Measurements from ENCODE around the gene HS3ST3A1. TPM values are rescaled to one million over a fixed set of nuclear protein-coding genes. Genes with fewer than 3 reads are reported as not detected.

HS3ST3A1 gene
- total and polyA plus RNA-seq, 4 donors, result 0.18 to 8.0 (median 5.6) TPM

DNA sequence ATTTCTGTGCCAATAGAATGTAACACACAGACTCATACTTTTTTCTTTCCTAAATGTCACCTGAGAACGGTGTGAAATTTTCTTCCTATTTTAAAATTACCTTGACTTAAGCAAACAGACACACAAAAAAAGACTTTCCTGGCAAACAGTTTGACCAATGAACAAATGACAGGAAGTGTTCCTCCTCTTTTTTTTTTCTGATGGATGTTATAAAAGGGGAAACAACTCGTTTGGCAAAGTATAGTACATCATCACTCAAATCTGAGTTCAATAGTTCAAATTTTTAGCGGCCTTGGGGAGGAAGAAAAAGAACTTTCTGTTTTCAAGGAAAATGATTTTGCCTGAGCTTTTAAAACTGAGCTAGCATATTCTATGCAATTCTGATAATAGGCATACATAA lies 19.8 kb downstream of the HS3ST3A1 start:
- Histone ChIP-seq H3K27me3 (ENCODE audit: control insufficient read depth in 3 of 3, insufficient read depth in 3 of 3, low read length in 2 of 3) (no peaks in the 10 kb centered on the region), H3K4me3 (no peak overlapping the region), H3K27ac (ENCODE audit: low read depth in 1 of 2, low read length in 1 of 2) (no peak overlapping the region), H3K4me1 (ENCODE audit: control insufficient read depth in 5 of 5, insufficient read depth in 5 of 5, low read length in 5 of 5) (peaks cover 0 to 26% (median 0%) of the 10 kb centered on the region in 5 donors), H3K9ac (ENCODE audit: insufficient read depth in 1 of 2, low read length in 2 of 2) (no peak overlapping the region), H3K36me3 (ENCODE audit: control insufficient read depth in 4 of 4, insufficient read depth in 4 of 4, low read length in 4 of 4) (no peaks in the 10 kb centered on the region), H3K9me3 (ENCODE audit: control insufficient read depth in 4 of 4, insufficient read depth in 3 of 4, low read length in 3 of 4) (no peaks in the 10 kb centered on the region)
- TF ChIP-seq, protein P1, sequence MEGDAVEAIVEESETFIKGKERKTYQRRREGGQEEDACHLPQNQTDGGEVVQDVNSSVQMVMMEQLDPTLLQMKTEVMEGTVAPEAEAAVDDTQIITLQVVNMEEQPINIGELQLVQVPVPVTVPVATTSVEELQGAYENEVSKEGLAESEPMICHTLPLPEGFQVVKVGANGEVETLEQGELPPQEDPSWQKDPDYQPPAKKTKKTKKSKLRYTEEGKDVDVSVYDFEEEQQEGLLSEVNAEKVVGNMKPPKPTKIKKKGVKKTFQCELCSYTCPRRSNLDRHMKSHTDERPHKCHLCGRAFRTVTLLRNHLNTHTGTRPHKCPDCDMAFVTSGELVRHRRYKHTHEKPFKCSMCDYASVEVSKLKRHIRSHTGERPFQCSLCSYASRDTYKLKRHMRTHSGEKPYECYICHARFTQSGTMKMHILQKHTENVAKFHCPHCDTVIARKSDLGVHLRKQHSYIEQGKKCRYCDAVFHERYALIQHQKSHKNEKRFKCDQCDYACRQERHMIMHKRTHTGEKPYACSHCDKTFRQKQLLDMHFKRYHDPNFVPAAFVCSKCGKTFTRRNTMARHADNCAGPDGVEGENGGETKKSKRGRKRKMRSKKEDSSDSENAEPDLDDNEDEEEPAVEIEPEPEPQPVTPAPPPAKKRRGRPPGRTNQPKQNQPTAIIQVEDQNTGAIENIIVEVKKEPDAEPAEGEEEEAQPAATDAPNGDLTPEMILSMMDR (IDR thresholded peaks at IDR 0.05; ENCODE audit: control extremely low read depth, extremely low read depth), result no peak
- 7 to 13% methylated on average over 3 of the region's 3 CpGs for WGBS, 2 donors
- ATAC-seq (ENCODE audit: insufficient read depth, low FRiP score) (no peak), DNase-seq (peak in 2 of 3 donors; percentile 77 to 83)

DNA sequence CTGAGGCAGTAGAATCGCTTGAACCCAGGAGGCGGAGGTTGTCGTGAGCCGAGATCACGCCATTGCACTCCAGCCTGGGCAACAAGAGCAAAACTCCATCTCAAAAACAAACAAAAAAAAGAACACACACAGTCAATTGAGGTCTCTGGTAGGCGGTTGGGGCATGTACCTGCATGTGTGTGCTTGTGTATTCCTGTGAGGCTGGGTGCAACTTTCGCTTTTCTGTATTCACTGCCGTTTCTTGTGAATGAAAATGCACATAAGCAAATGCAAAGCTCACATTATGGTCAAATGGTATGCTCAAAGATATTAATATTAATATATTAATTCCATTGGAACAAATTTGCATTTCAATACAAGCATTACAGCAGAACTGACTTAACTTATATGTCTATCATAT lies 20.9 kb downstream of the HS3ST3A1 start:
- Histone ChIP-seq H3K4me1 (ENCODE audit: control insufficient read depth in 5 of 5, insufficient read depth in 5 of 5, low read length in 5 of 5) (peaks cover 0 to 32% (median 0%) of the 10 kb centered on the region in 5 donors), H3K9ac (ENCODE audit: insufficient read depth in 1 of 2, low read length in 2 of 2) (no peak overlapping the region), H3K27me3 (ENCODE audit: control insufficient read depth in 3 of 3, insufficient read depth in 3 of 3, low read length in 2 of 3) (no peaks in the 10 kb centered on the region), H3K4me3 (no peak overlapping the region), H3K27ac (ENCODE audit: low read depth in 1 of 2, low read length in 1 of 2) (no peak overlapping the region), H3K36me3 (ENCODE audit: control insufficient read depth in 4 of 4, insufficient read depth in 4 of 4, low read length in 4 of 4) (no peaks in the 10 kb centered on the region), H3K9me3 (ENCODE audit: control insufficient read depth in 4 of 4, insufficient read depth in 3 of 4, low read length in 3 of 4) (no peaks in the 10 kb centered on the region)
- no peak for DNase-seq
- TF ChIP-seq, protein P1 (IDR thresholded peaks at IDR 0.05; ENCODE audit: control extremely low read depth, extremely low read depth), result no peak
- ATAC-seq (ENCODE audit: insufficient read depth, low FRiP score), result no peak
- WGBS, 2 donors, result 97 to 98% methylated on average over 8 of the region's 8 CpGs

DNA sequence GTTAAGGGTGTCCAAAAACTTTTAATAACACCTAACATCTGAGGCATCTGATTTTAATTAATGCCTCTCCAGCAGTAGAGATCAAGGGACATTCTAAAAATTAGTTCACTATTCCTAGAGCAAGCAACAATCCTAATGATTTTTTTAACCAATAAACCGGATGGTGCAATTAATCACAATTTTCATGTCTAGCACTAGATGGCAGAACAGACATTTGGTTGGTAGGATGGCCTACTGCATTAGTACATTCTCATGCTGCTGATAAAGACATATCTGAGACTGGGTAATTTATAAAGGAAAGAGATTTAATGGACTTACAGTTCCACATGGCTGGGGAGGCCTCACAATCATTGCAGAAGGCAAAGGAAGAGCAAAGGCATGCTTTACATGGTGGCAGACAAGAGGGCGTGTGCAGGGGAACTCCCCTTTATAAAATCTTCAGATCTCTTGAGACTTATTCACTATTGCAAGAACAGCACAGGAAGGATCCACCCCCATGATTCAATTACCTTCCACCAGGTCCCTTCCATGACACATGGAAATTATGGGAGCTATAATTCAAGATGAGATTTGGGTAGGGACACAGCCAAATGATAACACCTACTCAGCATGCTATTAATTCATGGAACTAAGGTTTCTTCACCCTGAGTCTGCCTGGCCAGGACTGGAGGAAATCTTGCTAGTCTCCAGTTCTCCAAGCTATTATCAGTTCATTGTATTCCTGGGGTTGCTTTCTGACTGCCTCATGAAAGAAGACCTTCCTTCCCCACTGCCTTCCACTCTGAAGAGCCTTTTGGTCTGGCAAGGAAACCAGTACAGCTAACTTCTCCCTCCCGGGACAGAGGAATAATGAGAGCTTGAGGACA lies 24.8 kb downstream of the HS3ST3A1 start:
- H3K4me1 ChIP-seq (ENCODE audit: control insufficient read depth in 5 of 5, insufficient read depth in 5 of 5, low read length in 5 of 5), result peaks cover 0 to 34% (median 0%) of the 10 kb centered on the region in 5 donors
- 87 to 91% methylated on average over 3 of the region's 3 CpGs for WGBS, 2 donors
- no peak for ATAC-seq (ENCODE audit: insufficient read depth, low FRiP score)
- no peak overlapping the region for H3K9ac ChIP-seq (ENCODE audit: insufficient read depth in 1 of 2, low read length in 2 of 2)
- no peak overlapping the region for H3K4me3 ChIP-seq
- H3K27ac ChIP-seq (ENCODE audit: low read depth in 1 of 2, low read length in 1 of 2), result no peak overlapping the region
- no peaks in the 10 kb centered on the region for H3K9me3 ChIP-seq (ENCODE audit: control insufficient read depth in 4 of 4, insufficient read depth in 3 of 4, low read length in 3 of 4)
- H3K36me3 ChIP-seq (ENCODE audit: control insufficient read depth in 4 of 4, insufficient read depth in 4 of 4, low read length in 4 of 4), result no peaks in the 10 kb centered on the region
- no peaks in the 10 kb centered on the region for H3K27me3 ChIP-seq (ENCODE audit: control insufficient read depth in 3 of 3, insufficient read depth in 3 of 3, low read length in 2 of 3)
- DNase-seq, result no peak
- TF ChIP-seq, protein P1 (IDR thresholded peaks at IDR 0.05; ENCODE audit: control extremely low read depth, extremely low read depth), result no peak

Data from lung (tissue), 12 donors.